Trophoblast cell (in vitro differentiated cells and primary cell): ENCODE results near the gene XYLT1.

Source experiments
- DNase-seq, 2 donors: peaks; one replicate each; pipeline ENCODE4 v3.0.0-alpha.2; 2016
- H2AFZ ChIP-seq: 2 replicates; pipeline ENCODE4 v1.6.1; 2013; ENCODE audit warnings: low read length, moderate library complexity, mild to moderate bottlenecking; ENCODE audit not compliant: insufficient read depth, poor library complexity
- H2AK5ac ChIP-seq: 2 replicates; pipeline ENCODE4 v1.6.1; 2013; ENCODE audit warnings: mild to moderate bottlenecking, low read length
- H2BK120ac ChIP-seq: 2 replicates; pipeline ENCODE4 v1.6.1; 2013; ENCODE audit warnings: low read length, mild to moderate bottlenecking, moderate library complexity; ENCODE audit not compliant: insufficient read depth, poor library complexity
- H2BK12ac ChIP-seq: 2 replicates; pipeline ENCODE4 v1.6.1; 2013; ENCODE audit warnings: mild to moderate bottlenecking, low read length, moderate library complexity
- H2BK5ac ChIP-seq: 2 replicates; pipeline ENCODE4 v1.6.1; 2013; ENCODE audit warnings: low read length, low read depth, moderate library complexity, mild to moderate bottlenecking; ENCODE audit not compliant: poor library complexity
- H3K14ac ChIP-seq: 2 replicates; pipeline ENCODE4 v1.6.1; 2013; ENCODE audit warnings: mild to moderate bottlenecking, low read length
- H3K18ac ChIP-seq: 2 replicates; pipeline ENCODE4 v1.6.1; 2013; ENCODE audit warnings: mild to moderate bottlenecking, low read length
- H3K23ac ChIP-seq: 2 replicates; pipeline ENCODE4 v1.6.1; 2013; ENCODE audit warnings: low read length
- H3K27ac ChIP-seq: 2 replicates; pipeline ENCODE4 v1.5.1; 2013; ENCODE audit warnings: low read depth, mild to moderate bottlenecking, inconsistent platforms, low read length, moderate library complexity
- H3K27me3 ChIP-seq: 2 replicates; pipeline ENCODE4 v1.6.1; 2013; ENCODE audit warnings: inconsistent platforms, mild to moderate bottlenecking, low read length, moderate library complexity; ENCODE audit not compliant: insufficient read depth
- H3K36me3 ChIP-seq, 2 experiments: 1 replicate in 1 of 2; 2 replicates in 1 of 2; pipeline ENCODE4 v1.6.1; 2013; ENCODE audit warnings: low read length in 2 of 2, mild to moderate bottlenecking in 2 of 2, moderate library complexity in 1 of 2; ENCODE audit not compliant: insufficient read depth in 2 of 2, control insufficient read depth in 1 of 2
- H3K4ac ChIP-seq: 2 replicates; pipeline ENCODE4 v1.6.1; 2013; ENCODE audit warnings: low read depth, mild to moderate bottlenecking, low read length, moderate library complexity
- H3K4me1 ChIP-seq, 2 experiments: 1 replicate in 1 of 2; 2 replicates in 1 of 2; pipeline ENCODE4 v1.6.1; 2013; ENCODE audit warnings: low read length in 2 of 2, mild to moderate bottlenecking in 2 of 2, moderate library complexity in 1 of 2; ENCODE audit not compliant: insufficient read depth in 2 of 2, control insufficient read depth in 1 of 2
- H3K4me2 ChIP-seq: 2 replicates; pipeline ENCODE4 v1.6.1; 2013; ENCODE audit warnings: inconsistent platforms, mild to moderate bottlenecking, low read length, moderate library complexity
- H3K4me3 ChIP-seq: 2 replicates; pipeline ENCODE4 v1.5.1; 2013; ENCODE audit warnings: mild to moderate bottlenecking, low read depth, low read length, inconsistent platforms
- H3K79me1 ChIP-seq: one replicate; pipeline ENCODE4 v1.6.1; 2013; ENCODE audit warnings: low read length
- H3K79me2 ChIP-seq: 2 replicates; pipeline ENCODE4 v1.6.1; 2013; ENCODE audit warnings: low read length, mild to moderate bottlenecking; ENCODE audit not compliant: control insufficient read depth, insufficient read depth, poor library complexity
- H3K9ac ChIP-seq: 2 replicates; pipeline ENCODE4 v1.6.1; 2013; ENCODE audit warnings: mild to moderate bottlenecking, low read length
- H3K9me3 ChIP-seq: 2 replicates; pipeline ENCODE4 v1.6.1; 2013; ENCODE audit warnings: low read depth, mild to moderate bottlenecking, control low read depth, inconsistent platforms, low read length; ENCODE audit not compliant: insufficient read depth
- H4K12ac ChIP-seq: 2 replicates; pipeline ENCODE4 v1.6.1; 2013; ENCODE audit warnings: low read depth, mild to moderate bottlenecking, low read length, moderate library complexity
- H4K8ac ChIP-seq: 2 replicates; pipeline ENCODE4 v1.6.1; 2013; ENCODE audit warnings: low read depth, mild to moderate bottlenecking, low read length, moderate library complexity
- H4K91ac ChIP-seq: one replicate; pipeline ENCODE4 v1.6.1; 2013; ENCODE audit warnings: low read depth, mild to moderate bottlenecking, low read length, moderate library complexity
- WGBS: extraction: QIAGEN DNeasy Blood & Tissue Kit; methylation state at CpG from one replicate; pipeline ENCODE4 v1.1.7; 2013; ENCODE audit warnings: missing lambda C conversion rate; ENCODE audit not compliant: insufficient read length, insufficient coverage; ENCODE audit errors: extremely low coverage; 5-methylcytosine and 5-hydroxymethylcytosine counted together

XYLT1 gene

DNA sequence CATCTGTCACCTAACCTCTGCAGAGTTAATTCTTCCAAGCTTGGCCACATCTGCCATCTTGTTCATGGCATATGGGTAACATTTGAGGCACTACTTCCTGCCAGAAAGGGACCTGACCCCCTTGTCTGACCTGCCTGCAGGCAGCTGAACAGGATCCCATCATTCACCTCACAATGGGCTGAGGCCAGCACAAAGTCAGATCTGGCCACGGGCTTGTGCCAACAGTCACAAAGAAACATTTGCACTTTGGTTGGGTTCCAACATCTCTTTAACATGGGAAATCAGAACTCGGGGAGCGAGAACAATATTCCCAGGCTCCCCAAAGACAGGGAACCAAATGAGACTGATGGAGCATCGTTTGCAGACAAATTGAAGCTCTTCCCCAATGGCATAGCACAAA is 116.1 kb downstream of the XYLT1 start:
- H3K4me2 ChIP-seq, result no peak overlapping the region
- no peak overlapping the region for H3K18ac ChIP-seq
- H3K9ac ChIP-seq, result no peak overlapping the region
- H2AFZ ChIP-seq, result no peak overlapping the region
- H3K4me3 ChIP-seq, result no peak overlapping the region
- H3K27ac ChIP-seq, result no peak overlapping the region
- no peaks in the 10 kb centered on the region for H3K79me1 ChIP-seq
- WGBS, result no CpG with 5 or more reads among the region's 4 CpGs
- no peaks in the 10 kb centered on the region for H3K9me3 ChIP-seq
- H3K27me3 ChIP-seq, result no peaks in the 10 kb centered on the region
- no peak overlapping the region for H4K8ac ChIP-seq
- no peak overlapping the region for H4K12ac ChIP-seq
- no peaks in the 10 kb centered on the region for H3K4me1 ChIP-seq
- H4K91ac ChIP-seq, result no peak overlapping the region
- no peak overlapping the region for H2BK12ac ChIP-seq
- H2BK120ac ChIP-seq, result no peak overlapping the region
- no peak overlapping the region for H3K23ac ChIP-seq
- no peak for DNase-seq
- H2AK5ac ChIP-seq, result no peak overlapping the region
- H3K4ac ChIP-seq, result no peak overlapping the region
- no peak overlapping the region for H2BK5ac ChIP-seq
- H3K79me2 ChIP-seq, result no peaks in the 10 kb centered on the region
- H3K14ac ChIP-seq, result no peak overlapping the region
- no peaks in the 10 kb centered on the region for H3K36me3 ChIP-seq

DNA sequence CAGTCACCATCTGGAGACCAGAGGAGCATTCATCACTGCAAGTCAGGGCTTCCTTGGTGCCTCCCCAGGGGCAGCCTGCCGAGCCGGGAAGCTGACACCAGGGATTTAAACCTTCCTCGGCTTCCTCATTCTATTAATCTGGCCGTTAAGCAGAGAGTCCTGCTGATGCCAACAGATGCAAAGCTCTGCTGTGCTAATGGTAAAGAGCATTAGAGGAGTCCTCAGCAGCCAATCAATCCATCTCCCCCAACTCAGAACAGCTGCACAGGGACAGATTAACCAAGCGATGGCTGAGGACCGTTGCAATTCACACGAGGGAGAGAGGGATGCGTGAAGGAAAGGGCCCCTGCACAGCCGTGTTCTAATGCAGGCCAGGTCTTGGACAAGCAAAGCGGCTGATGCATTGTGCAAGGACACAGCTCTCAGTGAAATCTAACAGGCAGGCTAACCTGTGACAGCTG is 116.6 kb downstream of the XYLT1 start:
- Histone ChIP-seq H2BK5ac (no peak overlapping the region), H3K9me3 (no peaks in the 10 kb centered on the region), H3K27me3 (no peaks in the 10 kb centered on the region), H2AFZ (no peak overlapping the region), H2AK5ac (no peak overlapping the region), H4K8ac (no peak overlapping the region), H3K79me2 (no peaks in the 10 kb centered on the region), H3K4me3 (no peak overlapping the region), H2BK120ac (no peak overlapping the region), H3K23ac (no peak overlapping the region), H2BK12ac (no peak overlapping the region), H3K4ac (no peak overlapping the region), H3K4me2 (no peak overlapping the region), H3K4me1 (no peaks in the 10 kb centered on the region), H3K9ac (no peak overlapping the region), H3K14ac (no peak overlapping the region), H3K18ac (no peak overlapping the region), H3K36me3 (no peaks in the 10 kb centered on the region), H3K27ac (no peak overlapping the region), H4K91ac (no peak overlapping the region), H3K79me1 (no peaks in the 10 kb centered on the region), H4K12ac (no peak overlapping the region)
- WGBS, result no CpG with 5 or more reads among the region's 10 CpGs
- DNase-seq, result no peak

- H3K4ac ChIP-seq, result no peak overlapping the region
- H2BK5ac ChIP-seq, result no peak overlapping the region
- H3K27ac ChIP-seq, result no peak overlapping the region
- no peaks in the 10 kb centered on the region for H3K36me3 ChIP-seq
- no peaks in the 10 kb centered on the region for H3K79me1 ChIP-seq
- H3K4me2 ChIP-seq, result no peak overlapping the region
- H3K23ac ChIP-seq, result no peak overlapping the region
- H3K9ac ChIP-seq, result no peak overlapping the region
- H3K27me3 ChIP-seq, result no peaks in the 10 kb centered on the region
- DNase-seq, result no peak
- no peak overlapping the region for H3K14ac ChIP-seq
- H3K4me1 ChIP-seq, result no peaks in the 10 kb centered on the region
- no peak overlapping the region for H2AFZ ChIP-seq
- H2BK120ac ChIP-seq, result no peak overlapping the region
- no peak overlapping the region for H4K8ac ChIP-seq
- H2AK5ac ChIP-seq, result no peak overlapping the region
- WGBS, result no CpG with 5 or more reads among the region's 3 CpGs
- no peaks in the 10 kb centered on the region for H3K79me2 ChIP-seq
- no peak overlapping the region for H3K18ac ChIP-seq
- H3K9me3 ChIP-seq, result no peaks in the 10 kb centered on the region
- H3K4me3 ChIP-seq, result no peak overlapping the region
- H4K91ac ChIP-seq, result no peak overlapping the region
- no peak overlapping the region for H2BK12ac ChIP-seq
- H4K12ac ChIP-seq, result no peak overlapping the region
Measured at GRCh38 chr16:17353561-17353960, 117.2 kb downstream of the XYLT1 start.

- no peak overlapping the region for H3K23ac ChIP-seq
- WGBS, result no CpG with 5 or more reads among the region's 6 CpGs
- H3K27me3 ChIP-seq, result no peaks in the 10 kb centered on the region
- H3K4me2 ChIP-seq, result no peak overlapping the region
- H3K36me3 ChIP-seq, result no peaks in the 10 kb centered on the region
- H3K14ac ChIP-seq, result no peak overlapping the region
- no peak overlapping the region for H2AFZ ChIP-seq
- H3K27ac ChIP-seq, result no peak overlapping the region
- H3K4me1 ChIP-seq, result no peaks in the 10 kb centered on the region
- no peak overlapping the region for H2BK5ac ChIP-seq
- H3K9me3 ChIP-seq, result peaks cover 2% of the 10 kb centered on the region
- H3K4ac ChIP-seq, result no peak overlapping the region
- no peak overlapping the region for H2AK5ac ChIP-seq
- no peak for DNase-seq
- no peak overlapping the region for H2BK12ac ChIP-seq
- no peak overlapping the region for H4K12ac ChIP-seq
- H3K9ac ChIP-seq, result no peak overlapping the region
- no peaks in the 10 kb centered on the region for H3K79me2 ChIP-seq
- H4K91ac ChIP-seq, result no peak overlapping the region
- no peaks in the 10 kb centered on the region for H3K79me1 ChIP-seq
- no peak overlapping the region for H3K18ac ChIP-seq
- H3K4me3 ChIP-seq, result no peak overlapping the region
- H4K8ac ChIP-seq, result no peak overlapping the region
- no peak overlapping the region for H2BK120ac ChIP-seq
Measured at GRCh38 chr16:17351441-17352035, 119.2 kb downstream of the XYLT1 start.
